ENCODE measurements around the gene PLPP1. TPM values are rescaled to one million over a fixed set of nuclear protein-coding genes. Genes with fewer than 3 reads are reported as not detected.

Gene PLPP1
- total RNA-seq, 1 donor from 2014 or later, result 38.9 TPM

DNA sequence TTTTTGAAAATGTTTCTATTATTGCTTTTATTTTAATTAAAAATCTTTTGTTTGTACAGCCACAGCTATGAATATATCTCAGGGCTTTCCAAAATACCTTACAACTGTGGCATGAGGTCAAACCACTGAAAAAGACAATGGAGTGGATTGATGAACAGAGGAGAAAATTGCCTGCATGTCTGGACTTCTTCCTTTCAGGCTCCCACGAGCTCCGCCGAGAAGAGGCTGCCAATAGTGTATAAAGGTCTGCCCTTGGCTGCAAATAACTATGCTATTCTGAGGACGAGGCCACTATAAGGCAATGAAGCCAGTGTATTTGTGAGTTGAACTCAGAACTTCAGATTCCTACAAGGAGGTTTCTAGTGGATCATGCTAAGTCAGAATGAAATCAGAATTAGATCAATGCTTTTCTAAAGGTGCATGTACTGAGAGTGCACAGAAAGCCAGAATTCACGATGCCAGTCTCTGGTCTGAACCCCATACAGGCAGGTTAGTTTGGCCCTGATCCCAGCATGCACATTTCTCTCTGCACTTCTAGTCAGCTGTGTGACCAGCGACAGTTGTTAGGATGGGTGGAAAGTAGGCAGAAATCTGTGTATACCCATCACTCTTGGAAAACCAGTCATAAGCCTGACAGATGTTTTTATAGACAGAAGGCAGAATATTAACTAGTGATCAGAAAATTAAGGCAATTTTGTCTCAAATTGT lies 42.7 kb upstream of the PLPP1 start:
- TF ChIP-seq, protein P1, sequence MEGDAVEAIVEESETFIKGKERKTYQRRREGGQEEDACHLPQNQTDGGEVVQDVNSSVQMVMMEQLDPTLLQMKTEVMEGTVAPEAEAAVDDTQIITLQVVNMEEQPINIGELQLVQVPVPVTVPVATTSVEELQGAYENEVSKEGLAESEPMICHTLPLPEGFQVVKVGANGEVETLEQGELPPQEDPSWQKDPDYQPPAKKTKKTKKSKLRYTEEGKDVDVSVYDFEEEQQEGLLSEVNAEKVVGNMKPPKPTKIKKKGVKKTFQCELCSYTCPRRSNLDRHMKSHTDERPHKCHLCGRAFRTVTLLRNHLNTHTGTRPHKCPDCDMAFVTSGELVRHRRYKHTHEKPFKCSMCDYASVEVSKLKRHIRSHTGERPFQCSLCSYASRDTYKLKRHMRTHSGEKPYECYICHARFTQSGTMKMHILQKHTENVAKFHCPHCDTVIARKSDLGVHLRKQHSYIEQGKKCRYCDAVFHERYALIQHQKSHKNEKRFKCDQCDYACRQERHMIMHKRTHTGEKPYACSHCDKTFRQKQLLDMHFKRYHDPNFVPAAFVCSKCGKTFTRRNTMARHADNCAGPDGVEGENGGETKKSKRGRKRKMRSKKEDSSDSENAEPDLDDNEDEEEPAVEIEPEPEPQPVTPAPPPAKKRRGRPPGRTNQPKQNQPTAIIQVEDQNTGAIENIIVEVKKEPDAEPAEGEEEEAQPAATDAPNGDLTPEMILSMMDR (IDR thresholded peaks at IDR 0.05), result no peak
- Mint-ChIP-seq H3K9me3 (ENCODE audit: unreplicated experiment) (no peaks in the 10 kb centered on the region), H3K4me3 (ENCODE audit: unreplicated experiment) (no peak overlapping the region), H3K4me1 (ENCODE audit: unreplicated experiment) (peaks cover 8% of the 10 kb centered on the region), H3K36me3 (ENCODE audit: unreplicated experiment) (no peaks in the 10 kb centered on the region), H3K27ac (ENCODE audit: unreplicated experiment) (no peak overlapping the region), H3K27me3 (ENCODE audit: unreplicated experiment) (no peaks in the 10 kb centered on the region)
- DNase-seq (ENCODE audit: extremely low spot score, unreplicated experiment), result peak; percentile 53

DNA sequence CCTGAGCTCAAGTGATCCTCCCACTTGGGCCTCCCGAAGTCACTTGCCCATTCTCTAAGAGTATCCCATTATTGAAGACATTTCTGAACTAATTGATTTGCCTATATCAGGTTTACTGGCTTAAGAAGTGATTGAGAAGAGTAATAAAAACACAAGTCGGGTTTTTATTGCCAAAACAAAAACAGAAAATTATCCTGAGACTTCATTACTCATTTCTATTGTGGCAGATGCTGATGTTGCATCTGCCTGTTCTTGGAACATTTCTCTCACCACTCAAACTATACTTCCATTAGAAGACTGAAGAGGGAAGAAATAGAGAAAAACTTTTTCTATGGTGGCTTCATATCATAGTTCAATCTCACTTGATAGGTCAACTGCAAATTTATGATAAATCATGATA lies 41.9 kb upstream of the PLPP1 start:
- H3K27me3 Mint-ChIP-seq (ENCODE audit: unreplicated experiment), result no peaks in the 10 kb centered on the region
- H3K9me3 Mint-ChIP-seq (ENCODE audit: unreplicated experiment), result no peaks in the 10 kb centered on the region
- no peak overlapping the region for H3K27ac Mint-ChIP-seq (ENCODE audit: unreplicated experiment)
- H3K36me3 Mint-ChIP-seq (ENCODE audit: unreplicated experiment), result no peaks in the 10 kb centered on the region
- TF ChIP-seq, protein P1 (IDR thresholded peaks at IDR 0.05), result no peak
- DNase-seq (ENCODE audit: extremely low spot score, unreplicated experiment), result no peak
- H3K4me1 Mint-ChIP-seq (ENCODE audit: unreplicated experiment), result peaks cover 6% of the 10 kb centered on the region
- H3K4me3 Mint-ChIP-seq (ENCODE audit: unreplicated experiment), result no peak overlapping the region

DNA sequence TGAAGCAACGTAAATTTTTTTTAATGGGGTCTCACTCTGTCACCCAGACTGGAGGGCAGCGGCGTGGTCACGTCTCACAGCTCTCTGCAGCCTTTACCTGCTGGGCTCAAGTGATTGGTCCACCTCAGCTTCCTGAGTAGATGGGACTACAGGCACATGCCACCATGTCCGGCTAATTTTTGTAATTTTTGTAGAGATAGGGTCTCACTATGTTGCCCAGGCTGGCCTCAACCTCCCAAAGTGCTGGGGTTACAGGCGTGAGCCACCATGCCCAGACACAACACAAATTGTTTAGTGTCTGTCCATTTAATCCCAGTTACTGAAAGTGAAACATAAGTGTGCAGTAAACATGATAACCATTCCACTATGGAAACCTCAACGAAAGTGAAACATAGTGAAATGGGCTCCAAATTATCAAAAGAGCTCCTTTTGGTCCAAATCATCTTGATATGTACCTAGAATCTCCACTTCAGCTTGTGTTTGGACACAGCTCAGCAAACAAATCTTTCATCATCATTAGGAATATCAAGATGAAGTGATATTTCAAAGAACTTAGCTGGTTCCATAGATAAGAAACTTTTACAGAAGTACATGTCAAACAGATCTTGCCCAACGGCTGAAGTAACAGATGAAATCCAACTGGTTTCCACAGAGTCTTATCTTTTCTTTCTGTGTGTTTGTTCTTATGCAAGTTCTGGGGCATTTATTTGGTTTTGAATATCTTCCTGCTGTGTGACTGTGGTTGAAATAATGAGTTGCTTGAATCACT lies 41.2 kb upstream of the PLPP1 start:
- peak; percentile 13 for DNase-seq (ENCODE audit: extremely low spot score, unreplicated experiment)
- H3K36me3 Mint-ChIP-seq (ENCODE audit: unreplicated experiment), result no peaks in the 10 kb centered on the region
- H3K4me3 Mint-ChIP-seq (ENCODE audit: unreplicated experiment), result no peak overlapping the region
- H3K9me3 Mint-ChIP-seq (ENCODE audit: unreplicated experiment), result no peaks in the 10 kb centered on the region
- no peaks in the 10 kb centered on the region for H3K27me3 Mint-ChIP-seq (ENCODE audit: unreplicated experiment)
- TF ChIP-seq, protein P1 (IDR thresholded peaks at IDR 0.05), result no peak
- peaks cover 6% of the 10 kb centered on the region for H3K4me1 Mint-ChIP-seq (ENCODE audit: unreplicated experiment)
- H3K27ac Mint-ChIP-seq (ENCODE audit: unreplicated experiment), result no peak overlapping the region

DNA sequence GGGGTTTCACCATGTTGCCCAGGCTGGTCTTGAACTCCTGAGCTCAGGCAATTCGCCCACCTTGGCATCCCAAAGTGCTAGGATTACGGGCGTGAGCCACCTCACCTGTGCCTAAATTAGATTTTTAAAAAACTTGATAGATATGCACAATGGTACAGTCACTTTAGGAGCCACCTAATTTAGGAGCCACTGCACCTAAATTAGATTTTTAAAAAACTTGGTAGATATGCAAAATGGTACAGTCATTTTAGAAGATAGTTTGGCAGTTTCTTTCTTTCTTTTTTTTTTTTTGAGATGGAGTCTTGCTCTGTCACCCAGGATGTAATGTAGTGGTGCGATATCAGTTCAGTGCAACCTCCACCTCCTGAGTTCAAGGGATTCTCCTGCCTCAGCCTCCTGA lies 37.8 kb upstream of the PLPP1 start:
- TF ChIP-seq, protein P1 (IDR thresholded peaks at IDR 0.05), result no peak
- H3K27me3 Mint-ChIP-seq (ENCODE audit: unreplicated experiment), result no peaks in the 10 kb centered on the region
- H3K4me3 Mint-ChIP-seq (ENCODE audit: unreplicated experiment), result no peak overlapping the region
- no peaks in the 10 kb centered on the region for H3K36me3 Mint-ChIP-seq (ENCODE audit: unreplicated experiment)
- DNase-seq (ENCODE audit: extremely low spot score, unreplicated experiment), result no peak
- H3K27ac Mint-ChIP-seq (ENCODE audit: unreplicated experiment), result no peak overlapping the region
- no peaks in the 10 kb centered on the region for H3K9me3 Mint-ChIP-seq (ENCODE audit: unreplicated experiment)
- H3K4me1 Mint-ChIP-seq (ENCODE audit: unreplicated experiment), result peaks cover 21% of the 10 kb centered on the region

DNA sequence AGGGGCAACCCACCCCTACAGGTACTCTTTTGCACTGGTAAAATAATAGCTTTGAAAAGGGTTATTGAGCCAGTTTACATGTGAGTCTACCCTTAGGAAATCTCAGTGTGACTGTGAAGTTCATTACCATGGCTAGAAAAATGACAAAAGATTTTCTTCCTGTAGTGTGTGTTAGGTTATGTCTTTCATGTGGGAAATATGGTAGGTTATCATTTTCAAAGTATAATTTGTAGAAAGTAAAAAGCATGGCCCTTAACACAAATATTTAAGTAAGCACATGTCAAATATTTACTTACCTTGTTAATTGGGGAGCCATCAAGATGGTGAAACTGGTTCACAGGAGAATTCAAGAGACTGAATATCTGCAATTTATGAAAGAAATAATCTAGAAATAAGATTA lies 37.3 kb upstream of the PLPP1 start:
- Mint-ChIP-seq H3K9me3 (ENCODE audit: unreplicated experiment) (no peaks in the 10 kb centered on the region), H3K27ac (ENCODE audit: unreplicated experiment) (no peak overlapping the region), H3K36me3 (ENCODE audit: unreplicated experiment) (no peaks in the 10 kb centered on the region)

More for the DNA sequence above, 37.3 kb upstream of the PLPP1 start:
- H3K4me3 Mint-ChIP-seq (ENCODE audit: unreplicated experiment), result no peak overlapping the region
- TF ChIP-seq, protein P1 (IDR thresholded peaks at IDR 0.05), result no peak
- DNase-seq (ENCODE audit: extremely low spot score, unreplicated experiment), result no peak
- peaks cover 17% of the 10 kb centered on the region for H3K4me1 Mint-ChIP-seq (ENCODE audit: unreplicated experiment)
- H3K27me3 Mint-ChIP-seq (ENCODE audit: unreplicated experiment), result no peaks in the 10 kb centered on the region

All from osteocyte (in vitro differentiated cells).